SK-N-DZ (cell line): ENCODE results near the gene PNMT.

Experiments used
- DNase-seq: peaks from one replicate; pipeline ENCODE4 v3.0.0-alpha.2; 2015; ENCODE audit warnings: low spot score

Gene PNMT

DNA sequence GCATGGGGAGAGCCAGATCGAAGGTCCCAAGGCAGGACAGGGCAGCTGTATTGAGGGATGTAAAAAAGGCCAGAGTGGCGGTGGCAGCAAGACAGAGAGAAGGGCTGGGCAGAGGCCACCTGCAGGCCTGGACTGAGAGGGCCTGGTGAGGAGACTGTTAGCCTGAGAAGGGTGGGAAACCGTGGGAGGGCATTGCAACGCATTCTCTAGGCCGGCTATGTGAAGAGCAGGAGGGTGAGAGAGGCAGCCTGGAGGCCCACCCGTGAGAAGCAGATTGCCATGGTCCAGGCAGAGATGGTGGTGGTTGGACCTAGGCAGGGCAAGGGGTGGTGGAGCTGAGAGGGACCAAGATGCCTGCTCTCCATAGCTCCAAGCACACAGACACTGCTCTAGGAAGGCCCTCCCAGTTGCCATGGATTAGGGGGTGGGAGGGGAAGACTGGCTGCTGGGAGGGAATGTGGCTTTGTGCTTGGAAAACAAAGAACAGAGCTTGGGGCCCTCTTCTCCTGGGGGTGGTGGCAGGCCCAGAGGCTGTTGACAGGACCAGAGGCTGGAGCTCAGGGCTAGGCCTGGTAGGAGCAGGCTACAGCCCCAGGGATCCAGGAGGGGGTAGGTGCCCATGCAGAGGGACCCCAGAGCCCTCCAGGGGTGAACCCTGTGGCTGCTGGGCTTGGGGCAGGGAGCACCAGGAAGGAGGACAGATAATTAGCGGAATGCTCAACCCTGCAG lies 15.5 kb upstream of the PNMT start:
- DNase-seq, result no peak

GRCh38 chr17:39653316-39653661 lies 15.0 kb upstream of the PNMT start:
- DNase-seq, result no peak

DNA sequence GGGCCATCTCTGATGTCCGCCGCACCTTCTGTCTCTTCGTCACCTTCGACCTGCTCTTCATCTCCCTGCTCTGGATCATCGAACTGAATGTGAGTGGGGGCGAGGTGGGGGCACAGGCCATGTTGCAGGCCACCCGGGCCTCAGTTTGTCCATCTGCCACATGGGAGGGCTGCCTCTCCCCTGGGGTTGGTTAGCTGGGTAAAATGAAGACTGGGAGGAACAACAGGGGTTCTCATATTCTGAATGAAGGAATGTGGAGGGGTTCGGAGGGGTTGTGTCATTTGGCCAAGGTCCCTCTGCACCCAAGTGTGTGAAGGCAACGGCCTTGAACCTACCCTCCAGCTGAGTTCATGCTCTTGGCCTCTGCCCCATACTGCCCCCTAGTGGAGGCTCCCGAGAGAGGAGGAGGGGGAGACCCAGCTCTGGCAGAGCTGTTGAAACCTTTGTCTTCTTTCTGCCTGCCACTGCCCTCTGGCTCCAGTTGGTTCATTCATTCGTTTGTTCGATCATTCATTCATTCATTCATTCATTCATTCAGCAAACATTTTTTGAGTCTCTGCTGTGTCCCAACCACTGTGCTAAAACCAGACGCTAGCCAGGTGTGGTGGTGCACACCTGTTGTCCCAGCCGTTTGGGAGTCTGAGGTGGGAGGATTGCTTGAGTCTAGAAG lies 14.5 kb upstream of the PNMT start:
- DNase-seq, result no peak

DNA sequence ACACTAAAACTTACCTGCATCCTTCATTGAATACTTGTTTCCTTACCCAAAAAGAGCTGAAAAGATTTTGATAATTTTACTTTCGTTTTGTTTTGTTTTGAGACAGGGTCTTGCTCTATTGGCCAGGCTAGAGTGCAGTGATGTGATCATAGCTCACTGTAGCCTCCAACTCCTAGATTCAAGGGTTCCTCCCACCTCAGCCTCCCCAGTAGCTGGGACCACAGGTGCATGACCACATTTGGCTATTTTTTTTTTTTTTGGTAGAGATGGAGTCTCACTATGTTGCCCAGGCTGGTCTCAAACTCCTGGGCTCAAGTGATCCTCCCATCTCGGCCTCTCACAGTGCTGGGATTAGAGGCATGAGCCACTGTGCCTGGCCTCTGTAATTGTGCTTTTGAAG lies 13.1 kb upstream of the PNMT start:
- no peak for DNase-seq

DNA sequence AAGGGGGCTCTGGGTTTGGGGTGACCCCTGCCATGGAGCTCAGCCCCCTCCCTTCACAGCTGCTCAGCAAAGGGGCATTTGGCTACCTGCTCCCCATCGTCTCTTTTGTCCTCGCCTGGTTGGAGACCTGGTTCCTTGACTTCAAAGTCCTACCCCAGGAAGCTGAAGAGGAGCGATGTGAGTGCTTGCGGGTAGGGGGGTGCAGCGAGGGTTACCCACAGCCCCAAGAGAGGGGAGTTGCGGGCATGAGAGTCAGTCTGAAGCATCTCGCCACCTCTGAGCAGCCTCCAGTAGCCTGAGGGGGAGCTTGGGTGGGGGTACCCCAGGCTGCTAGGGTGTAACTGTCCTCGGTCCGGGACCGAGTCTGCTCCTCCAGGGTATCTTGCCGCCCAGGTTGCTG lies 9.9 kb upstream of the PNMT start:
- DNase-seq, result no peak

DNA sequence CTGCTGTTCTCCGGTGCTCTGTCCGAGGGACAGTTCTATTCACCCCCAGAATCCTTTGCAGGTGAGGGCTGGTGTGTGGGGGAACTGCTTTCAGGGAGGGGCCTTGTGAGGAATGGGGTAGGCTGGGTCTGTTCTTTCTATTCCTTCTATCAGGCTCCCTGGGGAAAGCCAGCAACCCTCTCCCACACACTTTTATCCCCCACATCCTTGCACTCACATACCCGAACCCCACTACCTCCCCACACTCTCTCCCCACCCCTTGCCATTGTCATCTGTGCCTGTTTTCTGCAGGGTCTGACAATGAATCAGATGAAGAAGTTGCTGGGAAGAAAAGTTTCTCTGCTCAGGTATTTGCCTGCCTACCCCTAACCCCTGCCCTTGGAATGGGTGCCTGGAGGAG lies 9.5 kb upstream of the PNMT start:
- DNase-seq, result no peak

- no peak for DNase-seq
Observed at GRCh38 chr17:39659279-39660010, 8.8 kb upstream of the PNMT start.

GRCh38 chr17:39660011-39660360 lies 8.3 kb upstream of the PNMT start:
- no peak for DNase-seq

DNA sequence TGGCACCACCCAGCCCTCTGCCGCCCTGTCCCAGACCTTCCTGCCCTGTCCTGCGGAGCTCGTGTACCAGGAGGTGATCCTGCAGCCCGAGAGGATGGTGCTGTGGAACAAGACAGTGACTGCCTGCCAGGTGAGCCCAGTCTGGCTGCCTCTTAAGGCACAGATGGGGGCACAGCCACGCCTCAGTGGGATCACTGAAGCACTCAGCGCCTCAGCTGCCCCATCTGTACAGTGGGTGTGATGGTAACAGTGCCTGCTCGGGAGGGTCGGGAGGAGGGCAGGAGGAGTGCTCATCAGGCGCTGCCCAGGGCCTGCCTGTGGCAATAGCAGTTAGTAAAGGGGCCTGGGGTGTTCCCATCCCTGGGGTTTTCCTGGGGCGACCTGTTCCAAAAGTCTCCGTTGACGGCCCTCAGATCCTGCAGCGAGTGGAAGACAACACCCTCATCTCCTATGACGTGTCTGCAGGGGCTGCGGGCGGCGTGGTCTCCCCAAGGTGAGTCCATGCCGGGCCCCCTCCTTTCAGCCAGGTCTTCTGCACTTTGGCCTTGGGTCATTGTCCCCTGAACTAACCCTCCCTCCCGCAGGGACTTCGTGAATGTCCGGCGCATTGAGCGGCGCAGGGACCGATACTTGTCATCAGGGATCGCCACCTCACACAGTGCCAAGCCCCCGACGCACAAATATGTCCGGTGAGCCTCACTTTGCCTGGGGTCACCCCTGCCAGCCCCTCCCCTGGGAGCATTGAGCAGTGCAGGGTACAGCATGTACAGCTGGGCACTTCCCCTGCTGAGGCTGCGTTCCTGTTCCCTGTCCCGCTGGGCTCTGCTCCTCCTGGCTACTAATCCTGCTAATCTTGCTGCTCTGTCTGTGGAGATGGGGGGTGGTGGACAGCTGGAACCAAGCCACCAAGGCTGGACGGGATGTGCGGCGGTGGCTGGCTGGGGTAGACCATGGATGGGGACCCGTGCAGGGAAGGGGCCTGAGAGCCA lies 7.6 kb upstream of the PNMT start:
- no peak for DNase-seq

DNA sequence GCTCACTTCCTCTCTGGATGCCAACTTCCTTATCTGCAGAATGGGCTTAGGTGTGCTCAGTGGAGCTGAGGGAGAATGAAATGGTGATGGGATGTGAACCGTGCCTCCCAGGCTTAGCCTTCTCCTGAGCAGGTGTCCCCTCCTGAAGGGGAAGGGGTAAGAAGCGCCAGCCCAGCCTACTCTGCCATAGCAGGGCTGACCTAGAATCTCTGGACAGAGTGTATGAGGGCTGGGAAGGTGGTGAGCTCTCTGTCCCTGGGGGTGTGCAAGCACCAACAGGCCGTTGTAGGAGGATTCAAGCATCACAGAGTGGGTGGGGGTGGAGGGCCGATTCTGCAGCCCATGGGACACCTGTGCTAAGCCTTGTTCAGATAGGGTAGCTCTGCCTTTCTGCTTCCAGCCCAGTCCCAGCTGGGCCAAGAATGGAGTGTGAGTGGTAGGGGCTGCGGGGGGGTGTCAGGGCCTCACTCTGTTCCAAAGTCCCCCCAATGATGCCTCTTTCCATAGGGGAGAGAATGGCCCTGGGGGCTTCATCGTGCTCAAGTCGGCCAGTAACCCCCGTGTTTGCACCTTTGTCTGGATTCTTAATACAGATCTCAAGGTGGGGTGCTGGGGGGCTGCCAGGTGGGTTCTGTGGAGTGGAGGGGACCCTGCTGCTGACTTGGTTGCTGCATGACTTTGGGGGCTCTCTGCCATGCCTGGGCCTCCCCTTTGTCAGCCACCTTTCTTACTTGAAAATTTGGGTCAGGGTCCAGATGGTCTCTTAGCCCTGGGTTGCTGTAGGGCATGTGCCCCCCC lies 6.3 kb upstream of the PNMT start:
- no peak for DNase-seq

GRCh38 chr17:39662551-39663339 lies 5.5 kb upstream of the PNMT start:
- DNase-seq, result no peak

DNA sequence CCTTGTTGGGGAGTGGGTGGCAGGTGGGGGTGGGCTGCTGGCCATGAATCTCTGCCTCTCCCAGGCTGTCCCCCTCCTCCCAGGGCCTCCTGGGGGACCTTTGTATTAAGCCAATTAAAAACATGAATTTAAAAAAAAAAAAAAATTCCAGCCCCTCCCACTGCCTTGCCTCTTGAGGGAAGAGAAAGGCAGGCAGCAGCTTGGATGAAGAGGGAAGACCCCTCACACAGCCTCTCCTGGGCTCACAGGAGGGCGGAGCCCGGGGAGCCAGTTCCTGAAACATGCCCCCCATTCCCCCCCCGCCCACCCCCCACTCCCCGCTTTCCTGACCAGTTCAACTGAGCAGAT lies 4.9 kb upstream of the PNMT start:
- no peak for DNase-seq

- no peak for DNase-seq
Observed at GRCh38 chr17:39663688-39664580, 4.3 kb upstream of the PNMT start.

DNA sequence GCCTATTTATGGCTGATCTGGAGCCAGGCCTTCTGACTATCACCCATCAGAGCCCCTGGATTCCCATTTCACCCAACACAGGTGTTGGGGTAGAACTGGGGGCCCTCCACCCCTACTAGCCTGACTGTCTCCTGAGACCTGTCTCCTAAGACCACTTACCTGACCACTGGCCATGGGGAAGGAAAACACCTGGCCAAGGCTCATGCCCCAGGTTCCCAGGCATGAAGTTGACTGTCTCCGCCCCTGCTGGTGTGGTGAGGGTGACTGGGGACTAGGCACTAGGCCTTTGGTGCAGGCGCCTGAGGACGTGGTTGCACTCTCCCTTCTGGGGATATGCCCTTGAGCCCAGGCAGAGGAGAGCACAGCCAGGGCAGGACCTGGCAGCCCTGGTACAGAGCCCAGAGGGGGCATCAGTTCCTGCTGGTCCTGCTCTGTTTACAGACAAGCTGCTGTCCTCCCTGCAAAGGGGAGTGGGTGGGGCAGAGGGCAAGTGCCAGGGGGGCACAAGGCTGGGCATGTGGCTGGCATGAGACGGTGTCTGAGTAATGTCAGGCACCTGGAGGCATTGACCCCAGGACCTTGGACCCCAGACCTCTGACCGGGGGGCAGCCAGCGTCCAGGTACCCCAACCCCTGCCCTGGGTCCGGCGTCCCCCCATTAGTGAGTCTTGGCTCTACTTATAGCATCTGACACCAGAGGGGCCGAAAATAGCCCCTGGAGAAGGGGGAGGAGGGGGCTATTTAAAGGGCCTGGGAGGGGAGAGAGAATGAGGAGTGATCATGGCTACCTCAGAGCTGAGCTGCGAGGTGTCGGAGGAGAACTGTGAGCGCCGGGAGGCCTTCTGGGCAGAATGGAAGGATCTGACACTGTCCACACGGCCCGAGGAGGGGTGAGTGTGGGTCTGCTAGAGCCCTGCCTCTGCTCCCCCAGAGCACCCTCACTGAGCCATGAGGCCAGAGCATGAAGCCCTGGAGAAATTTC lies 3.4 kb upstream of the PNMT start, which contains the start of gene TCAP:
TSS of gene TCAP (plus strand) at position 769 of the 981 bp plus-strand sequence. CDS start at position 780, 11 bp downstream.
- no peak for DNase-seq

DNA sequence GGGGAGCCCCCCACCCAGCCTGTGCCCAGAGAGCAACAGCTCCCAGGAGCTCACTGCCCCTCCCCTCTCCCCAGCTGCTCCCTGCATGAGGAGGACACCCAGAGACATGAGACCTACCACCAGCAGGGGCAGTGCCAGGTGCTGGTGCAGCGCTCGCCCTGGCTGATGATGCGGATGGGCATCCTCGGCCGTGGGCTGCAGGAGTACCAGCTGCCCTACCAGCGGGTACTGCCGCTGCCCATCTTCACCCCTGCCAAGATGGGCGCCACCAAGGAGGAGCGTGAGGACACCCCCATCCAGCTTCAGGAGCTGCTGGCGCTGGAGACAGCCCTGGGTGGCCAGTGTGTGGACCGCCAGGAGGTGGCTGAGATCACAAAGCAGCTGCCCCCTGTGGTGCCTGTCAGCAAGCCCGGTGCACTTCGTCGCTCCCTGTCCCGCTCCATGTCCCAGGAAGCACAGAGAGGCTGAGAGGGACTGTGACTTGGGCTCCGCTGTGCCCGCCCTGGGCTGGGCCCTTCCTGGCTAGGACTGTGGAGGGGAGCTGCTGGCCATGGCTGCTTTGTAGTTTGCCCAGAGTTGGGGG lies 2.5 kb upstream of the PNMT start:
- no peak for DNase-seq

- no peak for DNase-seq
Observed at GRCh38 chr17:39666231-39666600, 2.0 kb upstream of the PNMT start.

DNA sequence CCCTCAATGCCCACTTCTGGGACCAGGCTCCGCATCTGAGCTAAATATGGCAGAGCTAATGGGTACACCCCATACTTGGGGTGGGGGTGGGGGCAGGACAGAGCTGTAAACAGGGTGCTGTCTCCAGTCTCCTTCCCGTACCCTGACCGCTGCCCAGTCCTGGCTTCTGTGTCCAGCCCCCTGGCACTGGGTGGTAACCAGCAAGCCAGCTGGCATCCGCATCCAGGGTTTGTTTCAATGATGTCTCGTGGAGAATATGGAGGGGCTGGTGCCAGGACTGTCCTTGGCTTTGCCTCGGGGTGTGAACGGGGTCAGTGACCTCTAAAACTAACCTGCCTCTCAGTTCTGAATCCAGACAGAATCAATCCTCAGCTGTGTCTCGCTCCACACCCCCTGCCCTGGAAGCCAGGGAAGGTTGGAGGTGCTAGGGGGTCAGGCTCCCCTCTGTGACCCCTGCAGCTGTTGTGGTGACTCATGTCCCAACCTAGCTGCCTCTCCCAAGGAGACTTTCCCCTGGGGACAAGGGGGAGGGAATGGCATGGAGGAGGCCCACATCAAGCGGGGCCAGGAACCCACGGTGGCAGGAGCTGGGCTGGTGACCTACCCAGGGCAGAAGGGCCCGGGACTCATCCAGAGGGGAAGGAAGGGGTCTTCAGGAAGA lies 1.5 kb upstream of the PNMT start:
- no peak for DNase-seq
